Stimulated activated CD4-positive, alpha-beta T cell treated with anti-CD3 and anti-CD28 coated beads, Interleukin-12 subunit alpha, Interleukin-12 subunit beta, amount 100 ng/mL, for 4 hours (primary cell): ENCODE results near the gene RPS6KA3.
"Not testable (repeated sequence)": the region's sequence is repeated elsewhere in the genome, so short reads cannot be mapped to it uniquely, and the experiment has no call there.

Experiments
- DNase-seq: peaks from one replicate; pipeline ENCODE4 v3.0.0-alpha.2; 2020

RPS6KA3 gene

GRCh38 chrX:20217271-20217670, 49.4 kb downstream of the RPS6KA3 start:
- no peak for DNase-seq

DNA sequence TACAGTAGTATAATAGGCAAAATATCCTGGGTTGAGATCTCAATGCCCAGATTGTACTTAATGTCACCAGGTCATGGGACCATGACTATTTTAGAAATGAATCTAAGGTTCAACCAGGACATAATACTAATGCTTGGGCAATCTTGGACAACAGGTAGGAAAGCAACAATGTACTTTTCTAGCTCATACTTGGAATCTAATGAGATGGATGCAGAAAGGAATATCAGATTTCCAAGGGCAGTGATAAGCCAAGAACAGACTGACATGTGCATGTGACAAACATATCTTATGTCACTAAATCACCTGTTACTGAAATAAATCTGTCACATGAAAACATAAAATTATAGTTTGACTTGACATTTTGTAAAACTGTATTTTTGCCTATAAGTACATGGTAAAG, 51.1 kb downstream of the RPS6KA3 start:
- no peak for DNase-seq

DNA sequence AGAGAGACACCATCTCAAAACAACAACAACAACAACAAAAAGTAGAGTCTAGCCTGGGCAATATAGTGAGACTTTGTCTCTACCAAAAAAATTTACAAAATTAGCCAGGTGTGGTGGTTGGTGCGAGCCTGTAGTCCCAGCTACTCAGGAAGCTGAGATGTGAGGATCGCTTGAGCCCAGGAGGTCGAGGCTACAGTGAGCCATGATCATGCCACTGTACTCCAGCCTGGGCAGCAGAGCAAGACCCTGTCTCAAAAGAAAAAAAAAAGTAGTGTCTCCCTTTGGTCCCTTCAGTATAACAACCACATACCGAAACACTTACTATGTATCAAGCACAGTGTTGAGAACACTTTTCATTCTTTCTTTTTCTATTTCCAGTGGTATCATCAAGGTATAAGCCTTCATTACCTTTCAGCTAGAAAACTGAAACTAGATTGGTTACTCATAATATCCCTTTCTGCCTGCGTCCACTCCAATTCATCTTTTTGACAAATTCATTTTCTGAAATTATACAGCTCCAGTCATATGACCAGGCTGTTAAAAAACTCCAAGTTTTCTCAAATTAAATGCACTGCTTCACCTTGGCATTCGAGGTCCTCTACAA, 54.1 kb downstream of the RPS6KA3 start:
- no peak for DNase-seq

- no peak for DNase-seq
These were observed 55.4 kb downstream of the RPS6KA3 start for GRCh38 chrX:20211261-20211786.

GRCh38 chrX:20205927-20206708, 60.6 kb downstream of the RPS6KA3 start:
- DNase-seq = no peak

GRCh38 chrX:20204351-20204750, 62.4 kb downstream of the RPS6KA3 start:
- no peak for DNase-seq

GRCh38 chrX:20197641-20198210, 69.0 kb downstream of the RPS6KA3 start:
- no peak for DNase-seq

DNA sequence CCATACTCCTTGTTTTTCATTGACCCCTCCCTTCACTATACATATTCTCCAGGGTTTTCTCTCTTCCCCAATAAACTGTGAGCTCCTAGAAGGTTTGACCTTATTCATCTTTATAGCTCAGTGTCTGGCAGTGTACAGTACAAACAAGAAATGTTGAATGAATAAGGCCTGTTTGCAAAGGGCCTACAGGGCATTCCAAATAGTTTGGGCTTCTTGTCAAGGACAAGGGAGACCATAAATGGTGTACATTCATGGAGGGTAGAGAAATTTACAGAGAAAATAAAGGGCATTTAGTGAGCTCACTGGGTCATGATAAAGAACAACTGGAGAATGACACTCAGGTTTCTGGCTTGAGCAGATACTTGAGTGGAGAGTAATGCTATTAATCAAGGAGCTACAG, 77.5 kb downstream of the RPS6KA3 start:
- DNase-seq = no peak

DNA sequence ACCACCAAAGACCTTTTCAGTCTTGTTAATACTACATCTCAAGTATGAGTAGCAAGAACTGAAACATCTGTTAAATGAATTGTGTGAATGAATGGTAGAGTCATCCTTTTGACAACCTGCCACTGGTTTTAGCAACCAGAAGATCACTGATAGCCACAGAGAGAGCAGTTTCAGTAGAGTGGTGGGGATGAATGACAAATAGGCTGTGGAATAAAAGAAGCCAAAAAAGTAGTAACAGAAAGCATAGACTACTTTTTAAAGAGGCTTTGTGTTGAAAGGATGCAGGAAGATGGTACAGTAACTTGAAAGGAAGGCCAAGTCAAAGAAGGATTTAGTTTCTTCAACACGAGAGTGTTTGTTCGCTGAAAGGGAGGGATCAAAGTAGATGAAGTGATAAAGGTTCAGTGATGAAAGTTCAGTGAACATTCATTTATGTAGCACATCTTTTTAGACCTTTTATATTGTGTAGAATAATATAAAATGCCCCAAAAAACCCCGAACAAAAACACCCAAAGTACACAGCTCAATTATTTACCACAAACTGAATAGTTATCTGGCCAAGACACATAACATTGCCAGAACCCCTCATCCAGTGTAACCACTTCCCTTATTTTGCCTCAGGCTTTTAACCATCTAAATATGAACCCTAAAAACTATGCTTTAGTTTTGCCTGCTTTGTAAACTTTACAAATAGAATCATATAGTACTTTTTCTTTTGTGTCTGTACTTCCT, 84.9 kb downstream of the RPS6KA3 start:
- DNase-seq = no peak

DNA sequence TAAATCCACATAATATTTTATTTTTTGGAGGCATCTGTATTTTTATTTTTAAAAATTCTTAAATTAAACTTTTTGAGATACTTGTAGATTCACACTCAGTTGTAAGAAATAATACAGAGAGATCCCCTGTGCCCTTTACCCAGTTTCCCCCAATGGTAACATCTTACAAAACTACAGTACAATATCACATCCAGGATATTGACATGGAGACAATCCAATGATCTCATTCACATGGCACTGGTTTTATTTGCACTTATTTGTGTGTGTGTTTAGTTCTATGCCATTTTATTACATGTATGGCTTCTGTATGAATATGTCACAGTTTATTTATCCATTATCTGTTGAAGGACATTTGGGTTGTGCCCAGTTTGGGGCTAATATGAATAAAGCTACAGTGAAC, 89.6 kb downstream of the RPS6KA3 start:
- no peak for DNase-seq

GRCh38 chrX:20173856-20174255, 92.9 kb downstream of the RPS6KA3 start:
- DNase-seq = no peak

DNA sequence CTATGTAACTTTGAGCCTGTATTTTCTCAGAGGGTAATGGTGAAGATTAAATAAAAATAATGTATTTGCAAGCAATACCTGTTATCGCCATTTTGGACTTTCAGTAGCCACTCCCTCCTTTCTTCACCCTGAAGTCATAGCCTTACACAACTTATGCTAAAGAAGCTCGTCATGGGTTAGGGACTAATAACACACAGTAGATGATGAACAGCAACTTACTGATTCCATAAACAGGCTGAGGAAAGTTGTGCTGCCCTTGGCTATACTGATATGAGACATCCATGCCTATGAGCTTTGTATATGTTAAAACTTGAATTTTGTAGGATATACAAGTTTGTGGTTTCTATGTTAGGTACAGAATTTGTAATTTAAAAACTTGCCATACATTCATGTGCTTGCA, 93.4 kb downstream of the RPS6KA3 start:
- DNase-seq = no peak

DNA sequence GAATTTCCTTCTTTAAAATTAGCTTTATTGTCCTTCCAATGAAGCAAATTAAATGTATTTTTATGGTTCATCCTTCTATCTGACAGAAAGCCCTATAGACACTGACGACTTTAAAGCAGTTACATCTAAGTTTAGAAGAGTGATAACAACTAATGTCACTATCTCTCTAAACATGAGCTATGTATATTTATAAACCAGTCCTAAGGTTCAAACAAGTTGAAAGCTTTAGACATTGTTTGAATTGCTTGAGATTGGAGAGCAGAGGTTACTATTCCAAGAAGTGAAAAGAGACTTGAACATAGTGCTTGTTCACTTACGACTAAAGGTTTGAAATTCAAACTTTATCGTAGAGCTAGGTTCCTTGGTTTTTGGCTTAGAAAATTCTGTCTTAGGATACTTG, 94.8 kb downstream of the RPS6KA3 start:
- DNase-seq = no peak

- DNase-seq = not testable (repeated sequence)
These were observed 104.2 kb downstream of the RPS6KA3 start for GRCh38 chrX:20162516-20162915.

- no peak for DNase-seq
These were observed 106.8 kb downstream of the RPS6KA3 start for GRCh38 chrX:20159797-20160385.

DNA sequence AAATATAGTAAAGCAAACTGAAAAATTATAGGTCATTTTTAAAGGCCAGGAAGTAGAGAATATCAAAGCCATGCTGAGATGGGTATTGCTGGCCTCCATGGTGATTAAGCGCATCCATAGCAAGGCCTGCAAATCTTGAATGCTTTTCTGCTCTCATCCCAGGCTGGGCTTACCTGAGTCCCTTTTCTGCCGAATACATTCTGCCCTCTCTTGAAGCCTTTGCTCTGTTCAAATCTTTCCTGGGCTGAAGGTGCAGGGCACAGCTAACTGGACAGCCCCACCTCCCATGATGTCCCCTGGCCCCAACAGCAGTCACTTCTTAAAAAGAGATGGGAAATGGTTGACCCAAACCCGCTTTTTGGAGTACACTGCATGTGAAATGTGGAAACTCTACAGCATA, 115.0 kb downstream of the RPS6KA3 start:
- DNase-seq = no peak

DNA sequence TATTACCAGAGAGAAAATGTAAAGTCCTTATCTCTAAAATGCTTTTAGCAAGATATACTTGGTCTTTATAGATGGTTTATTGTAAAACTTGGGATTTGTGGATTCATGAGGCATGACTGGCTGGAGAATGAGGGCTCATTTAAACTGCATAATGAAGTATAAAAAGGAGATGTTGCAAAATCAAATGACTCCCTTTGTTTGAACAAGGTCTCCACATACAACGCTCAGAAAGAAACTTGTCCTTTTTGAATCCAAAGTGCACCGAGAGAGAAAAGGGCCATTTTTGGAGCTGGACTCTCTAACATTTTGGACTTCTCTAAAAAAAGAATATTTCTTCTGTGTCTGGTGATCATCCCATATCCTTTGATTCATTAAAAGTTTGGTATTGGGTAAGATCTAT, 117.4 kb downstream of the RPS6KA3 start:
- no peak for DNase-seq

- DNase-seq = no peak
These were observed 119.1 kb downstream of the RPS6KA3 start for GRCh38 chrX:20147561-20147960.

DNA sequence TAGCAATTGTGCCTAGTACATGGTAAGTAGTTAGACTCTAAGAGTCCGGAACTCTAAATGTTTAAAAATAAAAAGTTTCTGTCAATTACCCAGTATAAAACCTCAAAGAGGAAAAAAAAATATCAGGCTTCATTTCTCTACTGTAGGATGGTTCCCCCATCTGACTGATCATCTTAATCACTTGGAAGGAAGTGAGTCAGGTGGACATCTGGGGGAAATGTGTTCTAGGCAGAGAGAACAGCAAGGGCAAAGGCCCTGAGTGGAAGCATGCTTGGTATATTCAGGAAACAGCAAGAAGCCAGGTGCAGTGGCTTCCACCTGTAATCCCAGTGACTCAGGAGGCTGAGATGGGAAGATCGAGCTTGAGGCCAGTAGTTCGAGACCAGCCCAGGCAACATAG, 122.2 kb downstream of the RPS6KA3 start:
- DNase-seq = no peak

GRCh38 chrX:20143561-20143960, 123.1 kb downstream of the RPS6KA3 start:
- no peak for DNase-seq

- DNase-seq = no peak
These were observed 123.6 kb downstream of the RPS6KA3 start for GRCh38 chrX:20143111-20143510.

- DNase-seq = peak; percentile 88
These were observed 125.2 kb downstream of the RPS6KA3 start, which contains the start of gene EIF1AX for GRCh38 chrX:20141281-20142220. Gene EIF1AX (minus strand): TSS chrX:20141838. CDS start chrX:20141640, 198 bp downstream.
